Measurements from ENCODE around the gene WFS1. TPM values are rescaled to one million over a fixed set of nuclear protein-coding genes. Genes with fewer than 3 reads are reported as not detected.

Gene WFS1
- total and polyA plus RNA-seq, 2 experiments from 2014 or later: 36.1 to 43.1 TPM

DNA sequence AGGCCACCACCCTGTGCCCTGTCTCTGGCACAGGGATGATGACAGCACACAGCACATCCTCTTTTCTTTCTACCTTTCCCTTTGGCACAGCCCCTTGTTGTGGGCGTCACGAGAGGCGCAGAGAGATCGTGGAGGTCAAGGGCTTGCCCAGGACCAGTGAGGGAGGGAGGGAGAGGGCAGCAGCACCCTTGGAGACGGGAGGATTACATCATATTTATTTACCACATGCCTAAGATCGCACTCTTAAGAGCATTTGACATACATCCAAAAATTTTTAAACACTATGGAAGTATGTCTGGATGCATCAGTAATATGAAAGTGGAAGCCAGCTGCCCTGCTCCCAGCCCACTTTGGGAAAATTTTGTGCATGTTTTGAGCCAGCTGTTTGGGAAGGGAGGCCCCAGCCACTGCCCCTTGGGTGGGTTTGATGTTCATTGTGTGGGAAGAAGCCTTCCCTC is 12.7 kb downstream of the WFS1 start:
- Histone ChIP-seq H3K27me3 (no peaks in the 10 kb centered on the region), H3K4me1 (ENCODE audit: insufficient read depth) (peaks cover 19% of the 10 kb centered on the region), H2AFZ (no peak overlapping the region), H3K79me2 (peaks cover 2% of the 10 kb centered on the region), H4K20me1 (ENCODE audit: insufficient read depth, poor library complexity, severe bottlenecking) (no peaks in the 10 kb centered on the region), H3K27ac (no peak overlapping the region), H3K4me3 (no peak overlapping the region), H3K9me2 (replicated peaks; ENCODE audit: insufficient read depth) (no peaks in the 10 kb centered on the region), H3K4me2 (no peak overlapping the region), H3K9me3 (ENCODE audit: low read depth) (no peaks in the 10 kb centered on the region), H3K36me3 (replicated peaks; ENCODE audit: insufficient read depth, low read depth) (no peaks in the 10 kb centered on the region)
- no peak for DNase-seq (ENCODE audit: low spot score)
- TF ChIP-seq, protein P1, sequence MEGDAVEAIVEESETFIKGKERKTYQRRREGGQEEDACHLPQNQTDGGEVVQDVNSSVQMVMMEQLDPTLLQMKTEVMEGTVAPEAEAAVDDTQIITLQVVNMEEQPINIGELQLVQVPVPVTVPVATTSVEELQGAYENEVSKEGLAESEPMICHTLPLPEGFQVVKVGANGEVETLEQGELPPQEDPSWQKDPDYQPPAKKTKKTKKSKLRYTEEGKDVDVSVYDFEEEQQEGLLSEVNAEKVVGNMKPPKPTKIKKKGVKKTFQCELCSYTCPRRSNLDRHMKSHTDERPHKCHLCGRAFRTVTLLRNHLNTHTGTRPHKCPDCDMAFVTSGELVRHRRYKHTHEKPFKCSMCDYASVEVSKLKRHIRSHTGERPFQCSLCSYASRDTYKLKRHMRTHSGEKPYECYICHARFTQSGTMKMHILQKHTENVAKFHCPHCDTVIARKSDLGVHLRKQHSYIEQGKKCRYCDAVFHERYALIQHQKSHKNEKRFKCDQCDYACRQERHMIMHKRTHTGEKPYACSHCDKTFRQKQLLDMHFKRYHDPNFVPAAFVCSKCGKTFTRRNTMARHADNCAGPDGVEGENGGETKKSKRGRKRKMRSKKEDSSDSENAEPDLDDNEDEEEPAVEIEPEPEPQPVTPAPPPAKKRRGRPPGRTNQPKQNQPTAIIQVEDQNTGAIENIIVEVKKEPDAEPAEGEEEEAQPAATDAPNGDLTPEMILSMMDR (IDR thresholded peaks at IDR 0.05; ENCODE audit: poor library complexity): no peak
- TF ChIP-seq EZH2 (IDR thresholded peaks at IDR 0.05; ENCODE audit: borderline replicate concordance) (no peak), EZH2phosphoT487 (IDR thresholded peaks at IDR 0.05; ENCODE audit: low read depth, severe bottlenecking, unreplicated experiment) (no peak)
- WGBS (ENCODE audit: low lambda C conversion rate, missing lambda C conversion rate): 89% methylated on average over 6 of the region's 6 CpGs

GRCh38 chr4:6283282-6283681 is 13.6 kb downstream of the WFS1 start:
- DNase-seq (ENCODE audit: low spot score): no peak
- Histone ChIP-seq H3K36me3 (replicated peaks; ENCODE audit: insufficient read depth, low read depth) (no peaks in the 10 kb centered on the region), H3K4me1 (ENCODE audit: insufficient read depth) (peaks cover 11% of the 10 kb centered on the region), H3K27me3 (no peaks in the 10 kb centered on the region), H3K4me2 (no peak overlapping the region), H2AFZ (no peak overlapping the region), H3K9me3 (ENCODE audit: low read depth) (no peaks in the 10 kb centered on the region), H3K4me3 (no peak overlapping the region), H3K9me2 (replicated peaks; ENCODE audit: insufficient read depth) (no peaks in the 10 kb centered on the region), H3K27ac (no peak overlapping the region), H3K79me2 (no peaks in the 10 kb centered on the region), H4K20me1 (ENCODE audit: insufficient read depth, poor library complexity, severe bottlenecking) (no peaks in the 10 kb centered on the region)
- TF ChIP-seq, protein P1 (IDR thresholded peaks at IDR 0.05; ENCODE audit: poor library complexity): no peak
- TF ChIP-seq EZH2phosphoT487 (IDR thresholded peaks at IDR 0.05; ENCODE audit: low read depth, severe bottlenecking, unreplicated experiment) (no peak), EZH2 (IDR thresholded peaks at IDR 0.05; ENCODE audit: borderline replicate concordance) (no peak)
- 97% methylated on average over 4 of the region's 4 CpGs for WGBS (ENCODE audit: low lambda C conversion rate, missing lambda C conversion rate)

- H3K4me3 ChIP-seq: no peak overlapping the region
- no peaks in the 10 kb centered on the region for H4K20me1 ChIP-seq (ENCODE audit: insufficient read depth, poor library complexity, severe bottlenecking)
- H3K36me3 ChIP-seq (replicated peaks; ENCODE audit: insufficient read depth, low read depth): no peaks in the 10 kb centered on the region
- TF ChIP-seq EZH2phosphoT487 (IDR thresholded peaks at IDR 0.05; ENCODE audit: low read depth, severe bottlenecking, unreplicated experiment) (no peak), EZH2 (IDR thresholded peaks at IDR 0.05; ENCODE audit: borderline replicate concordance) (no peak)
- TF ChIP-seq, protein P1 (IDR thresholded peaks at IDR 0.05; ENCODE audit: poor library complexity): no peak
- no peak overlapping the region for H3K4me2 ChIP-seq
- H3K79me2 ChIP-seq: no peaks in the 10 kb centered on the region
- WGBS (ENCODE audit: low lambda C conversion rate, missing lambda C conversion rate): 97% methylated on average over 16 of the region's 16 CpGs
- no peaks in the 10 kb centered on the region for H3K9me2 ChIP-seq (replicated peaks; ENCODE audit: insufficient read depth)
- no peak overlapping the region for H3K27ac ChIP-seq
- DNase-seq (ENCODE audit: low spot score): no peak
- H3K9me3 ChIP-seq (ENCODE audit: low read depth): no peaks in the 10 kb centered on the region
- H3K27me3 ChIP-seq: no peaks in the 10 kb centered on the region
- no peak overlapping the region for H2AFZ ChIP-seq
- H3K4me1 ChIP-seq (ENCODE audit: insufficient read depth): no peaks in the 10 kb centered on the region
Observed at GRCh38 chr4:6287017-6287788, 17.6 kb downstream of the WFS1 start.
